ENCODE measurements around the gene RFX3.

The RFX3 gene

GRCh38 chr9:3514786-3515185 is 11.0 kb downstream of the RFX3 start:
- CTCF ChIA-PET, result no interaction called here
- H3K9me3 ChIP-seq (ENCODE audit: control insufficient read depth, insufficient read depth, low read depth, low read length), result no peaks in the 10 kb centered on the region
- H3K4me3 ChIP-seq (ENCODE audit: low read depth, low read length), result no peak overlapping the region
- TF ChIP-seq ZNF133 (tag by site-specific recombination; IDR thresholded peaks at IDR 0.05), result no peak
- TF ChIP-seq ZBTB20 (tag by site-specific recombination; IDR thresholded peaks at IDR 0.05), result no peak
- peak; percentile 47; the same call in 1 of the 2 replicates for TF ChIP-seq PRDM6 (tag by site-specific recombination; IDR thresholded peaks at IDR 0.05)
- no peak for TF ChIP-seq ZBTB21 (tag by site-specific recombination; IDR thresholded peaks at IDR 0.05)
- POLR2A ChIA-PET, result interaction anchor here (1.0 to 1.2 kb wide), 2 partner anchors 12 to 782 kb away, joined by 3 to 4 read pairs; partner anchors contain the start of gene RFX3
- H3K4me1 ChIP-seq (ENCODE audit: control insufficient read depth, insufficient read depth, low read length), result peaks cover 8% of the 10 kb centered on the region
- no peaks in the 10 kb centered on the region for H3K36me3 ChIP-seq (ENCODE audit: control insufficient read depth in 2 of 2, insufficient read depth in 1 of 2, low read length in 2 of 2)
- H3K27ac ChIP-seq (ENCODE audit: extremely low read depth, low read depth, low read length), result no peak overlapping the region

- no peaks in the 10 kb centered on the region for H3K36me3 ChIP-seq (ENCODE audit: control insufficient read depth in 2 of 2, insufficient read depth in 1 of 2, low read length in 2 of 2)
- H3K9me3 ChIP-seq (ENCODE audit: control insufficient read depth, insufficient read depth, low read depth, low read length), result no peaks in the 10 kb centered on the region
- H3K4me3 ChIP-seq (ENCODE audit: low read depth, low read length), result no peak overlapping the region
- no peak overlapping the region for H3K27ac ChIP-seq (ENCODE audit: extremely low read depth, low read depth, low read length)
- peaks cover 9% of the 10 kb centered on the region for H3K4me1 ChIP-seq (ENCODE audit: control insufficient read depth, insufficient read depth, low read length)
- ChIA-PET CTCF (interaction anchor here (0.6 kb wide), 1 partner anchor 1266 kb away, joined by 3 read pairs; no protein-coding TSS in a partner anchor), POLR2A (interaction anchor here (1.6 kb wide), 1 partner anchor 13 kb away, joined by 6 read pairs; the partner anchor contains the start of gene RFX3)
- TF ChIP-seq OVOL3 (tag by site-specific recombination; IDR thresholded peaks at IDR 0.05), result no peak
- TF ChIP-seq ZNF114 (tag by site-specific recombination; IDR thresholded peaks at IDR 0.05), result no peak
- no peak for TF ChIP-seq ZNF132 (tag by site-specific recombination; IDR thresholded peaks at IDR 0.05; ENCODE audit: borderline replicate concordance)
- no peak for TF ChIP-seq ZNF391 (tag by site-specific recombination; IDR thresholded peaks at IDR 0.05; ENCODE audit: borderline replicate concordance, low read depth)
- no peak for TF ChIP-seq ZNF530 (tag by site-specific recombination; IDR thresholded peaks at IDR 0.05; ENCODE audit: low read depth)
- TF ChIP-seq ZNF335 (tag by site-specific recombination; conservative IDR thresholded peaks at IDR 0.05), result 0 out of 2 replicates have a peak, but pooled peaks have one; percentile 17
- TF ChIP-seq HIC1 (tag by site-specific recombination; IDR thresholded peaks at IDR 0.05), result no peak
- TF ChIP-seq CTCF (tag by site-specific recombination; IDR thresholded peaks at IDR 0.05), result no peak; the same call in 1 of the 2 replicates
- 0 out of 2 replicates have a peak, but pooled peaks have one; percentile 30 for TF ChIP-seq OSR2 (tag by site-specific recombination; IDR thresholded peaks at IDR 0.05)
- TF ChIP-seq ZBTB44 (tag by site-specific recombination; IDR thresholded peaks at IDR 0.05), result 0 out of 2 replicates have a peak, but pooled peaks have one; percentile 45
- 0 out of 2 replicates have a peak, but pooled peaks have one; percentile 31 for TF ChIP-seq ZNF660 (tag by site-specific recombination; IDR thresholded peaks at IDR 0.05)
- no peak for TF ChIP-seq GFI1B (tag by site-specific recombination; IDR thresholded peaks at IDR 0.05)
- no peak for TF ChIP-seq AEBP2 (tag by site-specific recombination; IDR thresholded peaks at IDR 0.05; ENCODE audit: borderline replicate concordance)
- no peak for TF ChIP-seq ZNF292 (tag by site-specific recombination; IDR thresholded peaks at IDR 0.05; ENCODE audit: borderline replicate concordance, low read depth)
- no peak for TF ChIP-seq ZNF843 (tag by site-specific recombination; IDR thresholded peaks at IDR 0.05)
- no peak for TF ChIP-seq TSHZ1 (tag by site-specific recombination; IDR thresholded peaks at IDR 0.05; ENCODE audit: borderline replicate concordance)
- no peak for TF ChIP-seq ZNF48 (tag by site-specific recombination; IDR thresholded peaks at IDR 0.05)
These were observed 12.5 kb downstream of the RFX3 start for GRCh38 chr9:3513265-3513818.
